ENCODE measurements around the gene FBXO34. TPM values are rescaled to one million over a fixed set of nuclear protein-coding genes. Genes with fewer than 3 reads are reported as not detected.

Gene FBXO34
- total and polyA plus RNA-seq, 9 of the 15 experiments (the other 6 are each of a cell fraction or from before 2014, with no cell fraction given), result 6.3 to 24.9 (median 16.2) TPM

GRCh38 chr14:55270832-55271571 lies at the start of gene FBXO34 (continued):
- TF ChIP-seq HMGXB4 (CRISPR knock-in tag; IDR thresholded peaks at IDR 0.05) (no peak), GTF2B (IDR thresholded peaks at IDR 0.05; ENCODE audit: extremely low read depth, insufficient read length) (no peak), ZNF133 (CRISPR knock-in tag; IDR thresholded peaks at IDR 0.05) (no peak), CTCF (IDR thresholded peaks at IDR 0.05 in 2 of 3, conservative IDR thresholded peaks at IDR 0.05 in 1 of 3; ENCODE audit: insufficient read depth in 2 of 3, low read depth in 1 of 3, low read length in 3 of 3) (peak; percentile 96 to 100 (median 99)), ZMIZ1 (IDR thresholded peaks at IDR 0.05; ENCODE audit: low read depth in 2 of 2, low read length in 2 of 2) (0 out of 4 replicates have a peak, but pooled peaks of 1 of the 2 experiments have one; percentile 46), ESRRB (CRISPR knock-in tag; IDR thresholded peaks at IDR 0.05; ENCODE audit: borderline replicate concordance) (no peak), ZNF766 (CRISPR knock-in tag; conservative IDR thresholded peaks at IDR 0.05) (no peak; the same call in 1 of the 2 replicates), MXD1 (CRISPR knock-in tag; IDR thresholded peaks at IDR 0.05; ENCODE audit: borderline replicate concordance, poor library complexity, severe bottlenecking) (no peak), CHD2 (IDR thresholded peaks at IDR 0.05; ENCODE audit: low read depth, low read length) (peak; percentile 43; the same call in 1 of the 2 replicates), ZNF778 (CRISPR knock-in tag; IDR thresholded peaks at IDR 0.05) (no peak), PBX2 (CRISPR knock-in tag; IDR thresholded peaks at IDR 0.05; ENCODE audit: low read depth) (no peak), PBX2 (tag; conservative IDR thresholded peaks at IDR 0.05; ENCODE audit: low read depth) (no peak; the same call in 1 of the 2 replicates), CAMTA2 (CRISPR knock-in tag; conservative IDR thresholded peaks at IDR 0.05) (no peak), ZKSCAN3 (CRISPR knock-in tag; IDR thresholded peaks at IDR 0.05) (no peak), SMAD2 (IDR thresholded peaks at IDR 0.05; ENCODE audit: low read depth, low read length) (no peak)
